Astrocyte of the cerebellum (primary cell): ENCODE data around the gene MRPL52.

Source experiments
- DNase-seq: peaks from one replicate; pipeline ENCODE4 v3.0.0-alpha.2; 2011; ENCODE audit warnings: low read depth
- H3K4me3 ChIP-seq: 2 replicates; pipeline ENCODE4 v1.5.1; 2011; ENCODE audit warnings: mild to moderate bottlenecking, low read depth, low read length, moderate library complexity
- in situ Hi-C: cut with HindIII; loops from 2 replicates; pipeline ENCODE4 v1.10.0; 2017; ENCODE audit warnings: low sequenced_read_pairs
- TF ChIP-seq, protein P1 (sequence below): IDR thresholded peaks from 2 replicates; pipeline ENCODE4 v1.5.1; 2012; ENCODE audit warnings: low read length, low read depth, moderate library complexity, mild to moderate bottlenecking; ENCODE audit errors: missing control alignments

MRPL52 gene

GRCh38 chr14:22875003-22875747 is 45.5 kb downstream of the MRPL52 start:
- TF ChIP-seq, protein P1, sequence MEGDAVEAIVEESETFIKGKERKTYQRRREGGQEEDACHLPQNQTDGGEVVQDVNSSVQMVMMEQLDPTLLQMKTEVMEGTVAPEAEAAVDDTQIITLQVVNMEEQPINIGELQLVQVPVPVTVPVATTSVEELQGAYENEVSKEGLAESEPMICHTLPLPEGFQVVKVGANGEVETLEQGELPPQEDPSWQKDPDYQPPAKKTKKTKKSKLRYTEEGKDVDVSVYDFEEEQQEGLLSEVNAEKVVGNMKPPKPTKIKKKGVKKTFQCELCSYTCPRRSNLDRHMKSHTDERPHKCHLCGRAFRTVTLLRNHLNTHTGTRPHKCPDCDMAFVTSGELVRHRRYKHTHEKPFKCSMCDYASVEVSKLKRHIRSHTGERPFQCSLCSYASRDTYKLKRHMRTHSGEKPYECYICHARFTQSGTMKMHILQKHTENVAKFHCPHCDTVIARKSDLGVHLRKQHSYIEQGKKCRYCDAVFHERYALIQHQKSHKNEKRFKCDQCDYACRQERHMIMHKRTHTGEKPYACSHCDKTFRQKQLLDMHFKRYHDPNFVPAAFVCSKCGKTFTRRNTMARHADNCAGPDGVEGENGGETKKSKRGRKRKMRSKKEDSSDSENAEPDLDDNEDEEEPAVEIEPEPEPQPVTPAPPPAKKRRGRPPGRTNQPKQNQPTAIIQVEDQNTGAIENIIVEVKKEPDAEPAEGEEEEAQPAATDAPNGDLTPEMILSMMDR, result no peak
- DNase-seq, result no peak
- no peak overlapping the region for H3K4me3 ChIP-seq
- in situ Hi-C loops, result no loop called here

DNA sequence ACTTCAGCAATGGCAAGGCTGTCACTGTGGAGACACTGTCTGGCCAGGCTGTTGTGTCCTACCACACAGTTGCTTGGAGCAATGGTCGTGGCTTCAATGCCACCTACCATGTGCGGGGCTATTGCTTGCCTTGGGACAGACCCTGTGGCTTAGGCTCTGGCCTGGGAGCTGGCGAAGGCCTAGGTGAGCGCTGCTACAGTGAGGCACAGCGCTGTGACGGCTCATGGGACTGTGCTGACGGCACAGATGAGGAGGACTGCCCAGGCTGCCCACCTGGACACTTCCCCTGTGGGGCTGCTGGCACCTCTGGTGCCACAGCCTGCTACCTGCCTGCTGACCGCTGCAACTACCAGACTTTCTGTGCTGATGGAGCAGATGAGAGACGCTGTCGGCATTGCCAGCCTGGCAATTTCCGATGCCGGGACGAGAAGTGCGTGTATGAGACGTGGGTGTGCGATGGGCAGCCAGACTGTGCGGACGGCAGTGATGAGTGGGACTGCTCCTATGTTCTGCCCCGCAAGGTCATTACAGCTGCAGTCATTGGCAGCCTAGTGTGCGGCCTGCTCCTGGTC is 46.1 kb downstream of the MRPL52 start:
- in situ Hi-C loops, result no loop called here
- no peak overlapping the region for H3K4me3 ChIP-seq
- TF ChIP-seq, protein P1, result no peak
- no peak for DNase-seq

DNA sequence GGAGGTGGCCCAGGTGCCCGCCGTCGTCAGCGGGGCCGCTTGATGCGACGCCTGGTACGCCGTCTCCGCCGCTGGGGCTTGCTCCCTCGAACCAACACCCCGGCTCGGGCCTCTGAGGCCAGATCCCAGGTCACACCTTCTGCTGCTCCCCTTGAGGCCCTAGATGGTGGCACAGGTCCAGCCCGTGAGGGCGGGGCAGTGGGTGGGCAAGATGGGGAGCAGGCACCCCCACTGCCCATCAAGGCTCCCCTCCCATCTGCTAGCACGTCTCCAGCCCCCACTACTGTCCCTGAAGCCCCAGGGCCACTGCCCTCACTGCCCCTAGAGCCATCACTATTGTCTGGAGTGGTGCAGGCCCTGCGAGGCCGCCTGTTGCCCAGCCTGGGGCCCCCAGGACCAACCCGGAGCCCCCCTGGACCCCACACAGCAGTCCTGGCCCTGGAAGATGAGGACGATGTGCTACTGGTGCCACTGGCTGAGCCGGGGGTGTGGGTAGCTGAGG is 47.4 kb downstream of the MRPL52 start:
- TF ChIP-seq, protein P1, result no peak
- in situ Hi-C loops, result no loop called here
- no peak for DNase-seq
- no peak overlapping the region for H3K4me3 ChIP-seq

GRCh38 chr14:22878271-22879246 is 48.9 kb downstream of the MRPL52 start:
- no peak overlapping the region for H3K4me3 ChIP-seq
- TF ChIP-seq, protein P1, result no peak
- no peak for DNase-seq
- in situ Hi-C loops, result no loop called here

DNA sequence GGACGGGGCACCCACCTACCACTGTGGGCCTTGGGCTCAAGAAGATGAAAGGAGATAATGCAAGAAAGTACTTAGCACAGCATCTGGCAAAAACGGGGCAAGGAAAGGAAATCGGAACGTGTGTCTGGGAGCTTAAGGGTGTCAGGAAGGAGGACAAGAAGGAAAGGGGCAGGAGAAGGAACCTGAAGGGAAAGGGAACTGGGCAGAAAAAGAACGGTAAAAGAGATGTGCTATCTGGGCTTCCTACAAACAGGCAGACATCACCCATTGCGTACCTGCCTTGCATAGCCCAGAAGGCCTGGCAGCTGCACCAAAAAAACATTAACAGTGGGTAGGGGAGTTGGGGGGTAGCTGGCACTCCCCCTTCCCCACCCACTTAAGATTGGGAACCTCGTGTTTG is 52.4 kb downstream of the MRPL52 start:
- no peak for DNase-seq
- in situ Hi-C loops, result no loop called here
- H3K4me3 ChIP-seq, result no peak overlapping the region
- TF ChIP-seq, protein P1, result no peak

DNA sequence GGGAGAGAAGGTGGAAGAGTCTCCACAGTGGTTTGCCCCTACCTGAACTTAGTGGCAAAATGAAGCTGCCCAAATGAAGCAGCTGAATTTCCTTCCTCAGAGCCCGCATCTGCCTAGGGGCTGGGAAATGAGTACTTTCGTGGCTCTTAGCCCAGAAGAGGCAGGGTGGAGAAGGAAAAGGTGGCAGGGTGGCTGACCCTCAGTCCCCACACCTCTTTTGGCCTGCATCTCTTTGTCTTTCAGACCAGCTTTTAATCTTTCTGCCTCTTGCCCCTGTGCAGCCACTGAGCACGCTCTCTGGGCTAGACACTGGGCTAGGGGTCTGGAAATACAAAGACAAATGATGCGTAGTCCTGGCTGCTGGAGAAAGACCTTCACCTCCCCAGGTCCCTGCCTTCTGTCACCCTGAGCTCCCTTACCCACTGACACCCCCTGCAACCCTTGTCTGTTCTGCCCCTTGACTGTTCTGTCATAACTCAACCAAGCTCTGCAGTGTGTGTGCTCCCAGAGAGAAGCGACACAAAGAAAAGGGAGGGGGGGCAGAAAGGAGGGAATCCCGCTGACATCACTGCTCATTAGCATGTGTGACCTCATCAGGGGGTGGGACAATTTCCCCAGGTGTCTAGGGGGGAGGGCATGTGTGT is 53.0 kb downstream of the MRPL52 start:
- in situ Hi-C loops, result no loop called here
- TF ChIP-seq, protein P1, result no peak
- H3K4me3 ChIP-seq, result no peak overlapping the region
- no peak for DNase-seq
